CD4-positive, alpha-beta memory T cell (primary cell): ENCODE results near the gene ZNF280B. TPM values are rescaled to one million over a fixed set of nuclear protein-coding genes. Genes with fewer than 3 reads are reported as not detected.

Experiments
- CTCF ChIA-PET: fragments of 350-600 bp; sonication (Branson Sonifier 250); formaldehyde crosslinking; loops from one replicate; lab custom pipeline; 2021; ENCODE audit warnings: inconsistent platforms; ENCODE audit not compliant: partially characterized antibody; lab: Charles Lee
- POLR2A ChIA-PET: fragments of 350-600 bp; sonication (Branson Sonifier 250); formaldehyde crosslinking; loops from one replicate; lab custom pipeline; 2021; ENCODE audit not compliant: partially characterized antibody; lab: Charles Lee
- DNase-seq, 5 donors: peaks; one replicate each; pipeline versions ENCODE4 v3.0.0 to v3.0.0-alpha.2; 2020 to 2022; ENCODE audit warnings: mixed read lengths in 1 of 5
- H3K27ac ChIP-seq: one replicate; pipeline ENCODE4 v1.7.0; 2013; ENCODE audit warnings: low read depth, low read length
- H3K27me3 ChIP-seq: 2 replicates; pipeline ENCODE4 v1.7.0; 2013; ENCODE audit warnings: mild to moderate bottlenecking, low read length, moderate library complexity; ENCODE audit not compliant: insufficient read depth
- H3K36me3 ChIP-seq: 2 replicates; pipeline ENCODE4 v1.7.0; 2013; ENCODE audit warnings: mild to moderate bottlenecking, low read length, moderate library complexity; ENCODE audit not compliant: insufficient read depth
- H3K4me1 ChIP-seq: 2 replicates; pipeline ENCODE4 v1.7.0; 2013; ENCODE audit warnings: mild to moderate bottlenecking, low read length, moderate library complexity; ENCODE audit not compliant: insufficient read depth
- H3K4me3 ChIP-seq, 2 donors: one replicate each; pipeline ENCODE4 v1.7.0; 2013; ENCODE audit warnings: low read length in 2 of 2, mild to moderate bottlenecking in 1 of 2
- H3K9me3 ChIP-seq, 2 donors: one replicate each; pipeline ENCODE4 v1.7.0; 2013; ENCODE audit warnings: low read length in 2 of 2, control low read depth in 1 of 2; ENCODE audit not compliant: control insufficient read depth in 1 of 2
- H3K27ac Mint-ChIP-seq, 7 donors: one replicate each; pipeline ENCODE4 v1.8.0; 2020 to 2021; ENCODE audit warnings: mixed read lengths in 7 of 7, mild to moderate bottlenecking in 6 of 7, inconsistent platforms in 3 of 7, moderate library complexity in 3 of 7
- H3K27me3 Mint-ChIP-seq, 2 donors: one replicate each; pipeline ENCODE4 v1.8.0; 2020 to 2021; ENCODE audit warnings: mixed read lengths in 2 of 2
- H3K36me3 Mint-ChIP-seq, 2 donors: one replicate each; pipeline ENCODE4 v1.8.0; 2020 to 2021; ENCODE audit warnings: mixed read lengths in 2 of 2, inconsistent platforms in 1 of 2, mild to moderate bottlenecking in 1 of 2
- H3K4me1 Mint-ChIP-seq, 4 donors: one replicate each; pipeline ENCODE4 v1.8.0; 2020 to 2021; ENCODE audit warnings: mixed read lengths in 4 of 4, mild to moderate bottlenecking in 1 of 4
- H3K4me3 Mint-ChIP-seq, 8 donors: one replicate each; pipeline ENCODE4 v1.8.0; 2020 to 2021; ENCODE audit warnings: mixed read lengths in 8 of 8, mild to moderate bottlenecking in 7 of 8, moderate library complexity in 6 of 8, inconsistent platforms in 3 of 8
- H3K9me3 Mint-ChIP-seq, 8 donors: one replicate each; pipeline ENCODE4 v1.8.0; 2020 to 2021; ENCODE audit warnings: mixed read lengths in 8 of 8, mild to moderate bottlenecking in 5 of 8, inconsistent platforms in 3 of 8, moderate library complexity in 1 of 8
- intact Hi-C: fragments of 100-400 bp; cut with micrococcal nuclease; formaldehyde crosslinking; loops from one replicate; pipeline ENCODE4 v1.15.1; 2023
- polyA plus RNA-seq, 2 donors: library from polyadenylated mRNA; unstranded; fragments of 300-500 nt; fragmentation: Illumina TruSeq; gene quantifications; one replicate each; pipeline ENCODE4 v1.2.3, GENCODE V29; 2021
- total RNA-seq, 2 experiments: library from RNA; stranded (reverse); gene quantifications; one replicate each; pipeline ENCODE4 v1.2.3, GENCODE V29; 2021

ZNF280B gene
- total and polyA plus RNA-seq, 4 experiments from 2014 or later = 1.1 to 2.7 (median 2.1) TPM

DNA sequence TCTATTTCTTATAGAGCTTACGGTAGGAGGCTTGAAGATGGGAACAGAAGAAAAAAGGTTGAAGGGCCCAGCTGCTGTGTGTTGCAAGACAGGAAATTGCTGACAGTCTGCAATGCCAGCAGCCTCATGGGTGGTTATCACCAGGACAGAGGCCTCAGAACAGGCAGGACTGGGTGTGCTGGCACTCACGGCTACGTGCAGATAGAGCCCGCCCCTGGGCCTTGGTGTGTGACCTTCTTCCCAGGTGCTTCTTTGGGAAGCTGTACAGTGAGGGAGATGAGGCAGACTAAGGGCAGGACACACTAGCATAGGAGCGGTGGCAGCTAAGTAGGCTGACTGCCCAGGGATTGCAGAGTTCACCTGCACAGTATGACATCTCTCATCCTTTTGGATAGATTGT is 37.9 kb upstream of the ZNF280B start:
- H3K9me3 Mint-ChIP-seq = no peaks in the 10 kb centered on the region
- Histone ChIP-seq H3K9me3 (no peaks in the 10 kb centered on the region), H3K36me3 (peaks cover 10% of the 10 kb centered on the region), H3K27me3 (no peaks in the 10 kb centered on the region), H3K4me1 (no peaks in the 10 kb centered on the region), H3K4me3 (no peak overlapping the region), H3K27ac (no peak overlapping the region)
- no peaks in the 10 kb centered on the region for H3K4me1 Mint-ChIP-seq
- H3K27me3 Mint-ChIP-seq = peaks cover 1 to 6% of the 10 kb centered on the region in 2 donors
- intact Hi-C loops = no loop called here
- CTCF ChIA-PET = no interaction called here
- no peak overlapping the region for H3K27ac Mint-ChIP-seq
- POLR2A ChIA-PET = no interaction called here
- no peak overlapping the region for H3K4me3 Mint-ChIP-seq
- no peak for DNase-seq
- no peaks in the 10 kb centered on the region for H3K36me3 Mint-ChIP-seq

DNA sequence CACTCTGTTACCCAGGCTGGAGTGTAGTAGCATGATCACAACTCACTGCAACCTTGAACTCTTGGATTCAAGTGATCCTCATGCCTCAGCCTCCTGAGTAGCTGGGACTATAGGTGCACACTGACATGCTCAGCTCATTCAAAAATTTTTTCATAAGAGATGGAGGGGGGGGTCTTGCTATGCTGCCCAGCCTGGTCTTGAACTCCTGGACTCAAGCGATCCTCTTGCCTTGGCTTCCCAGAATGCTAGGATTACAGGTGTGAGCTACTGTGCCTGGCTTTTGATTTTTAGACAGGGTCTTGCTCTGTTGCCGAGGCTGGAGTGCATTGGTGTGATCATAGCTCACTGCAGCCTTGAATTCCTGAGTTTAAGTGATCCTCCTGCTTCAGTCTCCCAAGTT is 36.5 kb upstream of the ZNF280B start:
- Mint-ChIP-seq H3K27me3 (peaks cover 1 to 6% of the 10 kb centered on the region in 2 donors), H3K4me3 (no peak overlapping the region), H3K36me3 (no peaks in the 10 kb centered on the region), H3K9me3 (no peaks in the 10 kb centered on the region), H3K4me1 (no peaks in the 10 kb centered on the region), H3K27ac (no peak overlapping the region)
- Histone ChIP-seq H3K4me3 (no peak overlapping the region), H3K27me3 (no peaks in the 10 kb centered on the region), H3K4me1 (no peaks in the 10 kb centered on the region), H3K36me3 (peaks cover 8% of the 10 kb centered on the region), H3K9me3 (no peaks in the 10 kb centered on the region), H3K27ac (no peak overlapping the region)
- intact Hi-C loops = no loop called here
- ChIA-PET CTCF (no interaction called here), POLR2A (no interaction called here)
- no peak for DNase-seq

DNA sequence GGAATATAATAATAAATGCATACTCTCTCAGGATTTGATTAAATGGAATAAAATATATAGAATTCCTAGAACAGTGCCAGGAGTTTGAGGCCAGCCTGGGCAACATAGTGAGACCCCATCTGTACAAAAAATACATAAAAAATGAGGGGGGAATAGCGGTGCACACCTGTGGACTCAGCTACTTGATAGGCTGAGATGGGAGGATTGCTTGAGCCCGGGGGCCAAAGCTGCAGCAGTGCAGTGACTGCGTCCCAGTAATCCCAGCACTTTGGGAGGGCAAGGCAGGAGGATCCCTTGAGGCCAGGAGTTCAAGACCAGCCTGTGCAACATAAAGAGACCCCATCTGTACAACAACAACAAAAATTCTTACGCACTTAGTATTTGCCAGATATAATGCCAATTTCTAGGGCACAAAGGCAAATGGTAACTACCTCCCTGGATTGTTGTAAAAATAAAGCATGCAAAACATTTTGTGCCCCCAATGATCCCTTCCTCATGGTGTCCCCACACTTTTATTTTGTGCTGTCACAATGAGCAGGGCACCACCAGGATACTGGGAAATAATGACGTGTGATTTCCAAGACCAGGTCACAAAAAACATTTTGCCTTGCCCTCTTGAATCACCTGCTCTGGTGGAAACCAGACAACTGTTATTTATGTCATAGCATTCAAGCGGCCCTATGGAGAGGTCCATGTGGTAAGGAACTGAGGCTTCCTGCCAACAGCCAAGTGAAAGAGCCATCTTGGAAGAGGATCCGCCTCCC is 29.9 kb upstream of the ZNF280B start:
- H3K9me3 ChIP-seq = no peaks in the 10 kb centered on the region

DNA sequence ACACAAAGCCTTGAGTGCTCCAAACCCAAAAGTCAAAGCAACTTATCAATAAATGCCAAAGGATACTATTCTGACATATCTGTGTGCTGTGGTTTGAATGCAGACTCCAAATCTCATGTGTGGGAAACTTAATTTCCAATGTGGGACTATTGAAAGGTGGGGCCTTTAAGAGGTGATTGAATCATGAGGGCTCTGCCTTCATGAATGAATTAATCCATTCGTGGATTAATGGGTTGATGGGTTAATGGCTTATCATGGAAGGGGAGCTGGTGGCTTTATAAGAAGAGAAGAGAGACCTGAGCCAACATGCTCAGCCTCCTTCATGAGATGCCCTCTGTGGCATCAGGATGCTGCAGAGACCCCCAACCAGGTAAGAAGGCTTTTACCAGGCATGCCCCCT is 28.4 kb upstream of the ZNF280B start:
- Mint-ChIP-seq H3K9me3 (no peaks in the 10 kb centered on the region), H3K27ac (no peak overlapping the region), H3K36me3 (no peaks in the 10 kb centered on the region), H3K4me1 (no peaks in the 10 kb centered on the region), H3K27me3 (peaks cover 6 to 13% of the 10 kb centered on the region in 2 donors), H3K4me3 (no peak overlapping the region)
- no peaks in the 10 kb centered on the region for H3K36me3 ChIP-seq
- POLR2A ChIA-PET = no interaction called here
- no peaks in the 10 kb centered on the region for H3K27me3 ChIP-seq
- DNase-seq = no peak
- no peak overlapping the region for H3K27ac ChIP-seq
- H3K9me3 ChIP-seq = no peaks in the 10 kb centered on the region
- no peaks in the 10 kb centered on the region for H3K4me1 ChIP-seq
- intact Hi-C loops = no loop called here
- CTCF ChIA-PET = no interaction called here
- H3K4me3 ChIP-seq = no peak overlapping the region

More for the DNA sequence above, 29.9 kb upstream of the ZNF280B start:
- H3K4me3 Mint-ChIP-seq = no peak overlapping the region
- H3K36me3 Mint-ChIP-seq = no peaks in the 10 kb centered on the region
- H3K27me3 Mint-ChIP-seq = peaks cover 6 to 15% of the 10 kb centered on the region in 2 donors
- no peaks in the 10 kb centered on the region for H3K4me1 Mint-ChIP-seq
- H3K4me1 ChIP-seq = no peaks in the 10 kb centered on the region
- DNase-seq = no peak
- no peaks in the 10 kb centered on the region for H3K27me3 ChIP-seq
- POLR2A ChIA-PET = no interaction called here
- H3K9me3 Mint-ChIP-seq = no peaks in the 10 kb centered on the region
- H3K27ac Mint-ChIP-seq = no peak overlapping the region
- CTCF ChIA-PET = no interaction called here
- H3K4me3 ChIP-seq = no peak overlapping the region
- H3K36me3 ChIP-seq = no peaks in the 10 kb centered on the region
- no peak overlapping the region for H3K27ac ChIP-seq
- intact Hi-C loops = no loop called here

- no peak overlapping the region for H3K27ac Mint-ChIP-seq
- H3K4me1 Mint-ChIP-seq = no peaks in the 10 kb centered on the region
- no peaks in the 10 kb centered on the region for H3K9me3 ChIP-seq
- no peak overlapping the region for H3K27ac ChIP-seq
- intact Hi-C loops = no loop called here
- H3K27me3 Mint-ChIP-seq = peaks cover 6 to 13% of the 10 kb centered on the region in 2 donors
- no peaks in the 10 kb centered on the region for H3K27me3 ChIP-seq
- no peak overlapping the region for H3K4me3 ChIP-seq
- H3K36me3 ChIP-seq = no peaks in the 10 kb centered on the region
- no peaks in the 10 kb centered on the region for H3K9me3 Mint-ChIP-seq
- H3K4me1 ChIP-seq = no peaks in the 10 kb centered on the region
- H3K4me3 Mint-ChIP-seq = no peak overlapping the region
- POLR2A ChIA-PET = no interaction called here
- CTCF ChIA-PET = no interaction called here
- DNase-seq = no peak
- no peaks in the 10 kb centered on the region for H3K36me3 Mint-ChIP-seq
These were observed 28.0 kb upstream of the ZNF280B start for GRCh38 chr22:22536515-22536914.

DNA sequence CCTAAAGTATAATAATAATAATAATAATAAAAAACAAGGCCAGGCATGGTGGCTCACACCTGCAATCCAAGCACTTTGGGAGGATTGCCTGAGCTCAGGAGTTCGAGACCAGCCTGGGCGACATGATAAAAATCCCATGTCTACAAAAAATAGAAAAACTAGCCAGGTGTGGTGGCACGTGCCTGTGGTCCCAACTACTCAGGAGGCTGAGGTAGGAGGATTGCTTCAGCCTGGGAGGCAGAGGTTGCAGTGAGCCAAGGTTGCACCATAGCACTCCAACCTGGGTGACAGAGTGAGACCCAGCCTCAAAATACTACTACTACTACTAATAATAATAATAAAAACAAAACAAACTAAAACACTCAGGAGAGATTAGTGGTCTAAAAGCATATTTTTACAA is 27.1 kb upstream of the ZNF280B start:
- no peaks in the 10 kb centered on the region for H3K4me1 ChIP-seq
- H3K4me3 ChIP-seq = no peak overlapping the region
- H3K27me3 Mint-ChIP-seq = peaks cover 6 to 14% of the 10 kb centered on the region in 2 donors
- H3K4me1 Mint-ChIP-seq = no peaks in the 10 kb centered on the region
- intact Hi-C loops = no loop called here
- no peaks in the 10 kb centered on the region for H3K36me3 Mint-ChIP-seq
- CTCF ChIA-PET = no interaction called here
- no peaks in the 10 kb centered on the region for H3K27me3 ChIP-seq
- H3K9me3 Mint-ChIP-seq = no peaks in the 10 kb centered on the region
- no peak overlapping the region for H3K4me3 Mint-ChIP-seq
- no peak overlapping the region for H3K27ac Mint-ChIP-seq
- POLR2A ChIA-PET = no interaction called here
- no peaks in the 10 kb centered on the region for H3K36me3 ChIP-seq
- H3K9me3 ChIP-seq = no peaks in the 10 kb centered on the region
- H3K27ac ChIP-seq = no peak overlapping the region
- DNase-seq = no peak

GRCh38 chr22:22534604-22535415 is 26.3 kb upstream of the ZNF280B start:
- DNase-seq = no peak
- Histone ChIP-seq H3K27ac (no peak overlapping the region), H3K4me1 (no peaks in the 10 kb centered on the region), H3K9me3 (no peaks in the 10 kb centered on the region), H3K4me3 (no peak overlapping the region), H3K27me3 (no peaks in the 10 kb centered on the region), H3K36me3 (no peaks in the 10 kb centered on the region)
- intact Hi-C loops = no loop called here
- POLR2A ChIA-PET = no interaction called here
- no peaks in the 10 kb centered on the region for H3K36me3 Mint-ChIP-seq
- CTCF ChIA-PET = no interaction called here
- H3K4me3 Mint-ChIP-seq = no peak overlapping the region
- no peak overlapping the region for H3K27ac Mint-ChIP-seq
- peaks cover 6 to 14% of the 10 kb centered on the region in 2 donors for H3K27me3 Mint-ChIP-seq
- H3K9me3 Mint-ChIP-seq = no peaks in the 10 kb centered on the region
- H3K4me1 Mint-ChIP-seq = no peaks in the 10 kb centered on the region
